Effector memory CD4-positive, alpha-beta T cell (primary cell): Measurements from ENCODE around the gene SAMD11.

ENCODE experiments used
- DNase-seq, 3 donors: peaks; one replicate each; pipeline ENCODE4 v3.0.0-alpha.2; 2020
- H3K27ac ChIP-seq: 2 replicates; pipeline ENCODE4 v1.7.0; 2013; ENCODE audit warnings: mild to moderate bottlenecking, low read length, moderate library complexity; ENCODE audit not compliant: insufficient read depth, poor library complexity, severe bottlenecking
- H3K27me3 ChIP-seq: replicated peaks from 2 replicates; pipeline ENCODE4 v1.7.0; 2013; ENCODE audit warnings: mild to moderate bottlenecking, low read length; ENCODE audit not compliant: insufficient read depth, control insufficient read depth, poor library complexity, severe bottlenecking
- H3K36me3 ChIP-seq: 2 replicates; pipeline ENCODE4 v1.7.0; 2013; ENCODE audit warnings: mild to moderate bottlenecking, low read length, moderate library complexity; ENCODE audit not compliant: control insufficient read depth, insufficient read depth
- H3K4me1 ChIP-seq: 2 replicates; pipeline ENCODE4 v1.7.0; 2013; ENCODE audit warnings: low read length, mild to moderate bottlenecking; ENCODE audit not compliant: control insufficient read depth, insufficient read depth, poor library complexity, severe bottlenecking
- H3K4me3 ChIP-seq: 2 replicates; pipeline ENCODE4 v1.7.0; 2013; ENCODE audit warnings: low read length, low read depth, mild to moderate bottlenecking; ENCODE audit not compliant: insufficient read depth, poor library complexity, severe bottlenecking
- H3K9me3 ChIP-seq: 2 replicates; pipeline ENCODE4 v1.7.0; 2013; ENCODE audit warnings: mild to moderate bottlenecking, low read length, moderate library complexity; ENCODE audit not compliant: control insufficient read depth

Gene SAMD11

GRCh38 chr1:963746-964525 is 40.2 kb downstream of the SAMD11 start:
- no peak overlapping the region for H3K27ac ChIP-seq
- H3K4me1 ChIP-seq = peaks cover 26% of the 10 kb centered on the region
- H3K4me3 ChIP-seq = no peak overlapping the region
- no peak for DNase-seq
- H3K9me3 ChIP-seq = no peaks in the 10 kb centered on the region
- H3K27me3 ChIP-seq = no peaks in the 10 kb centered on the region
- peaks cover 3% of the 10 kb centered on the region for H3K36me3 ChIP-seq

GRCh38 chr1:964691-965525 is 41.2 kb downstream of the SAMD11 start:
- no peaks in the 10 kb centered on the region for H3K9me3 ChIP-seq
- DNase-seq = no peak
- H3K27ac ChIP-seq = no peak overlapping the region
- H3K36me3 ChIP-seq = peaks cover 3% of the 10 kb centered on the region
- H3K4me1 ChIP-seq = peaks cover 20% of the 10 kb centered on the region
- H3K4me3 ChIP-seq = no peak overlapping the region
- no peaks in the 10 kb centered on the region for H3K27me3 ChIP-seq

- H3K36me3 ChIP-seq = peaks cover 3% of the 10 kb centered on the region
- no peaks in the 10 kb centered on the region for H3K27me3 ChIP-seq
- H3K4me1 ChIP-seq = peaks cover 16% of the 10 kb centered on the region
- no peak for DNase-seq
- no peaks in the 10 kb centered on the region for H3K9me3 ChIP-seq
- no peak overlapping the region for H3K4me3 ChIP-seq
- H3K27ac ChIP-seq = peak overlapping the region; percentile 64
Measured at GRCh38 chr1:965526-966134, 41.9 kb downstream of the SAMD11 start.

GRCh38 chr1:966135-966703 is 42.5 kb downstream of the SAMD11 start, which contains the start of gene PLEKHN1:
Gene PLEKHN1 (plus strand): TSS chr1:966482. CDS start chr1:966532, 50 bp downstream.
- Histone ChIP-seq H3K4me1 (peaks cover 14% of the 10 kb centered on the region), H3K27ac (peak within 1 kb of the TSS; percentile 64), H3K4me3 (peak within 1 kb of the TSS; percentile 71), H3K36me3 (peaks cover 3% of the 10 kb centered on the region), H3K27me3 (no peaks in the 10 kb centered on the region), H3K9me3 (no peaks in the 10 kb centered on the region)
- DNase-seq = no peak

- peak overlapping the region; percentile 64 for H3K27ac ChIP-seq
- H3K36me3 ChIP-seq = peaks cover 3% of the 10 kb centered on the region
- H3K4me3 ChIP-seq = peak overlapping the region; percentile 71
- H3K4me1 ChIP-seq = peaks cover 11% of the 10 kb centered on the region
- H3K9me3 ChIP-seq = no peaks in the 10 kb centered on the region
- peak; percentile 57 to 63 (median 59) for DNase-seq
- no peaks in the 10 kb centered on the region for H3K27me3 ChIP-seq
Measured at GRCh38 chr1:966704-967300, 43.1 kb downstream of the SAMD11 start.

- Histone ChIP-seq H3K4me3 (no peak overlapping the region), H3K4me1 (peaks cover 11% of the 10 kb centered on the region), H3K27ac (no peak overlapping the region), H3K36me3 (no peaks in the 10 kb centered on the region), H3K9me3 (no peaks in the 10 kb centered on the region), H3K27me3 (no peaks in the 10 kb centered on the region)
- no peak for DNase-seq
Measured at GRCh38 chr1:967466-968343, 44.0 kb downstream of the SAMD11 start.

GRCh38 chr1:969260-969855 is 45.6 kb downstream of the SAMD11 start:
- Histone ChIP-seq H3K4me1 (peaks cover 11% of the 10 kb centered on the region), H3K27me3 (no peaks in the 10 kb centered on the region), H3K9me3 (no peaks in the 10 kb centered on the region), H3K4me3 (no peak overlapping the region), H3K36me3 (no peaks in the 10 kb centered on the region), H3K27ac (no peak overlapping the region)
- no peak for DNase-seq

- no peak for DNase-seq
- H3K27me3 ChIP-seq = no peaks in the 10 kb centered on the region
- H3K9me3 ChIP-seq = no peaks in the 10 kb centered on the region
- H3K4me3 ChIP-seq = no peak overlapping the region
- H3K36me3 ChIP-seq = no peaks in the 10 kb centered on the region
- peaks cover 11% of the 10 kb centered on the region for H3K4me1 ChIP-seq
- H3K27ac ChIP-seq = no peak overlapping the region
Measured at GRCh38 chr1:970242-970972, 46.7 kb downstream of the SAMD11 start.
